ENCODE data around the gene SF3A1.
A peak's percentile ranks its signal among the peaks of the same experiment; 100 is the strongest.

Gene SF3A1

GRCh38 chr22:30328466-30329049 is 28.1 kb downstream of the SF3A1 start:
- DNase-seq (ENCODE audit: low read depth) = no peak
- H3K4me3 ChIP-seq (ENCODE audit: low read length) = no peak overlapping the region
- no peak for TF ChIP-seq CTCF (IDR thresholded peaks at IDR 0.05; ENCODE audit: insufficient read depth, low read depth, low read length, missing control alignments)

- peak; percentile 68 for DNase-seq (ENCODE audit: low read depth)
- H3K4me3 ChIP-seq (ENCODE audit: low read length) = peak overlapping the region; percentile 63
- TF ChIP-seq CTCF (IDR thresholded peaks at IDR 0.05; ENCODE audit: insufficient read depth, low read depth, low read length, missing control alignments) = peak; percentile 56
Measured at GRCh38 chr22:30327864-30328345, 28.8 kb downstream of the SF3A1 start.

GRCh38 chr22:30326706-30327362 is 29.9 kb downstream of the SF3A1 start, which contains the start of gene TBC1D10A:
Gene TBC1D10A, minus strand, starts transcription at chr22:30326941. Its CDS starts 60 bp downstream, at chr22:30326881.
- DNase-seq (ENCODE audit: low read depth) = peak; percentile 98
- peak within 1 kb of the TSS; percentile 74 for H3K4me3 ChIP-seq (ENCODE audit: low read length)
- TF ChIP-seq CTCF (IDR thresholded peaks at IDR 0.05; ENCODE audit: insufficient read depth, low read depth, low read length, missing control alignments) = no peak

GRCh38 chr22:30326255-30326705 is 30.4 kb downstream of the SF3A1 start:
- TF ChIP-seq CTCF (IDR thresholded peaks at IDR 0.05; ENCODE audit: insufficient read depth, low read depth, low read length, missing control alignments) = no peak
- peak overlapping the region; percentile 74 for H3K4me3 ChIP-seq (ENCODE audit: low read length)
- DNase-seq (ENCODE audit: low read depth) = no peak

GRCh38 chr22:30325724-30326254 is 30.9 kb downstream of the SF3A1 start:
- H3K4me3 ChIP-seq (ENCODE audit: low read length) = peak overlapping the region; percentile 74
- no peak for DNase-seq (ENCODE audit: low read depth)
- no peak for TF ChIP-seq CTCF (IDR thresholded peaks at IDR 0.05; ENCODE audit: insufficient read depth, low read depth, low read length, missing control alignments)

- TF ChIP-seq CTCF (IDR thresholded peaks at IDR 0.05; ENCODE audit: insufficient read depth, low read depth, low read length, missing control alignments) = no peak
- H3K4me3 ChIP-seq (ENCODE audit: low read length) = peak overlapping the region; percentile 74
- peak; percentile 94 for DNase-seq (ENCODE audit: low read depth)
Measured at GRCh38 chr22:30325065-30325720, 31.5 kb downstream of the SF3A1 start.
